Lower leg skin (tissue), 3 donors: ENCODE results near the gene PPM1N.

Experiments
- POLR2A ChIP-seq, 2 donors: fragments of 450-650 bp; IDR thresholded peaks; one replicate each; pipeline ENCODE4 v1.6.1; 2016 to 2017; ENCODE audit warnings: antibody characterized with exemption in 2 of 2, mild to moderate bottlenecking in 1 of 2, moderate library complexity in 1 of 2
- TF ChIP-seq, protein P1 (sequence below), 3 donors: fragments of 450-650 bp; IDR thresholded peaks; one replicate each; pipeline ENCODE4 v1.5.1; 2016; ENCODE audit warnings: antibody characterized with exemption in 3 of 3, mild to moderate bottlenecking in 3 of 3, moderate library complexity in 2 of 3

DNA sequence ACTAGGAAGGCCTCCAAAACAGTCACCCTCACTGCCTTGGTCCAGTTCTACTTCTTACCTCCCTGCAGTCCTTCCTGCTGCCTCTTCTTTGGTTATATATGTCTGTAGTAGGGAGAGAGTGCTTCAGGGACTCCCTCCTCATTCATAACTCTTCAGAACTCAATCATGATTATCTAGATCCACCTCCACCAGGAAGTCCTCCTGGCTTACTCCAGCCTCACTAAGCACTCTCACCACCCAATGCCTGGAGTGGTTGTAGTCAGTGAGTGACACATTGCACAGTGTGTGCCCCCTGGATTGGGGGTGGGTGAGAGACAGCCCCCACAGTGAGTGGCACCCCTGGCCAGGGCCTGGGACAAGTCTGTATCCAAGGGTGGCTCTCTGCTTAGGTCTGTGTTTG, 40.5 kb upstream of the PPM1N start:
- TF ChIP-seq, protein P1, sequence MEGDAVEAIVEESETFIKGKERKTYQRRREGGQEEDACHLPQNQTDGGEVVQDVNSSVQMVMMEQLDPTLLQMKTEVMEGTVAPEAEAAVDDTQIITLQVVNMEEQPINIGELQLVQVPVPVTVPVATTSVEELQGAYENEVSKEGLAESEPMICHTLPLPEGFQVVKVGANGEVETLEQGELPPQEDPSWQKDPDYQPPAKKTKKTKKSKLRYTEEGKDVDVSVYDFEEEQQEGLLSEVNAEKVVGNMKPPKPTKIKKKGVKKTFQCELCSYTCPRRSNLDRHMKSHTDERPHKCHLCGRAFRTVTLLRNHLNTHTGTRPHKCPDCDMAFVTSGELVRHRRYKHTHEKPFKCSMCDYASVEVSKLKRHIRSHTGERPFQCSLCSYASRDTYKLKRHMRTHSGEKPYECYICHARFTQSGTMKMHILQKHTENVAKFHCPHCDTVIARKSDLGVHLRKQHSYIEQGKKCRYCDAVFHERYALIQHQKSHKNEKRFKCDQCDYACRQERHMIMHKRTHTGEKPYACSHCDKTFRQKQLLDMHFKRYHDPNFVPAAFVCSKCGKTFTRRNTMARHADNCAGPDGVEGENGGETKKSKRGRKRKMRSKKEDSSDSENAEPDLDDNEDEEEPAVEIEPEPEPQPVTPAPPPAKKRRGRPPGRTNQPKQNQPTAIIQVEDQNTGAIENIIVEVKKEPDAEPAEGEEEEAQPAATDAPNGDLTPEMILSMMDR (IDR thresholded peaks at IDR 0.05) = no peak
- TF ChIP-seq POLR2A (IDR thresholded peaks at IDR 0.05) = no peak
